ENCODE data around the gene SKA3. TPM values are rescaled to one million over a fixed set of nuclear protein-coding genes. Genes with fewer than 3 reads are reported as not detected.
"Not testable (repeated sequence)": the region's sequence is repeated elsewhere in the genome, so short reads cannot be mapped to it uniquely, and the experiment has no call there.

The SKA3 gene
- 29.4 and 29.6 TPM in 2 replicates for total RNA-seq

DNA sequence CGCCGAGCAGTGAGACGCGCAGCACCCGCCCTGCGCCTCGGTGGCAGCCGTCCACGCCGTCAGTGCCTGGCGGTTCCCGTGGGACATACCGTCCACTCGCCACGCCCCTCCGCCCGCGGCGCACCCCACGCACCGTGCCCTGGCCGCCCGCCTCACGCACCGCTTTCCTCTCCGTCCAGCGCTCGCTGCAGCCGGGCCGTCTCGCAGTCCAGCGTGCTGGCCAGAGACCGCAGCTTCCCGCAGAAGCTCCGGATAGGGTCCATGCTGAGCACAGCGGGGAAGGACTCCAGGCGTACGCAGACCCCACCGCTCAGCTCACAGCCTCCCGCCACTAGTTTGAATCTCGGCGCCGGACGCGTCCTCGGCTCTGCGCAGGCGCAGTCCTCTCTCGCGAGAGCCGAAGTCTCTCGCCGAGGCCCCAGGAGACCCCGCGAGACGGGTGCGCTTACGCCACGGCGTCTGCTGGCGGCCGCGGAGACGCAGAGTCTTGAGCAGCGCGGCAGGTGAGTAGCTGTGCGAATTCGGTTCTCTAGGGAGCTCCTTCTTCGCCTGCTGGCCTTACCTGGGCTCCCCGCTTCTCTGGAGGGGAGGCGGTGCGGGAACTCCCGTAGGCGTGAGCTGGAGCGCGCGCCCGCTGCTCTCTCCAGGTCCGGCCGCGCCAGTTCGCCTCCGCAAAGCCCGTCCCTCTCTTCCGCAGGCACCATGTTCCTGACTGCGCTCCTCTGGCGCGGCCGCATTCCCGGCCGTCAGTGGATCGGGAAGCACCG, at the start of gene SKA3, which contains the start of gene MRPL57:
TSS of gene SKA3 (minus strand) at position 338 of the 767 bp plus-strand sequence. CDS start at position 263, 75 bp downstream.
TSS of gene MRPL57 (plus strand) at position 444 of the 767 bp plus-strand sequence. CDS start at position 703, 259 bp downstream.
- Mint-ChIP-seq H3K4me1 (ENCODE audit: low read depth) (peaks cover 17% of the 10 kb centered on the region), H3K36me3 (ENCODE audit: low read depth) (peaks cover 28% of the 10 kb centered on the region), H3K4me3 (ENCODE audit: low read depth) (peak within 1 kb of the TSS; percentile 97), H3K27ac (peak within 1 kb of the TSS; percentile 95), H3K27me3 (ENCODE audit: low read depth) (no peaks in the 10 kb centered on the region), H3K9me3 (no peaks in the 10 kb centered on the region)
- DNase-seq (ENCODE audit: low spot score) = peak; percentile 94
- intact Hi-C loops (cut with micrococcal nuclease) = loop anchor here (1.0 to 10.0 kb wide), 4 partner anchors 116 to 428 kb away; partner anchors contain the start of genes LATS2, MICU2 and ZDHHC20

DNA sequence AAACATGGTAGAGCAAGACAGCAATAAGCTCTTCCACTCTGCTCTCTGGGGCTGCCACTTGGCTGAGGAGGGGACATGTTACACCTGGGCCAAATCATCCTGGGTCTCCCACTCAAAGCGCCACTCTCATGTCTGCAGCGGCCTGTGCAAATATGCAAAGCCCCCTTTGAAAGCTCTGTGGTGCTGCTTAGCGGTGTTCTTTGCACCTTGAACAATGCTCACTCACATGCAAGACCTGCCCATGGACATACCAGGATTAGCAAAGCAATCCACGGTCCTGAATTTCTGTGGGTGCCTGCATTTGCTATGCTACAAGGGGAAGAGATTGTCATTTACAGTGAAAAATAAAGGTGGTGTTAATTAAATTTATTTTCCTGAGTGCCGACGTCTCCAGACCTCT, 48.7 kb upstream of the SKA3 start:
- Mint-ChIP-seq H3K4me3 (ENCODE audit: low read depth) (no peak overlapping the region), H3K27me3 (ENCODE audit: low read depth) (peaks cover 31% of the 10 kb centered on the region), H3K9me3 (peaks cover 24% of the 10 kb centered on the region), H3K27ac (no peak overlapping the region), H3K4me1 (ENCODE audit: low read depth) (no peaks in the 10 kb centered on the region), H3K36me3 (ENCODE audit: low read depth) (peaks cover 11% of the 10 kb centered on the region)
- DNase-seq (ENCODE audit: low spot score) = no peak
- intact Hi-C loops (cut with micrococcal nuclease) = no loop called here

GRCh38 chr13:21221268-21221667, 44.9 kb upstream of the SKA3 start:
- H3K36me3 Mint-ChIP-seq (ENCODE audit: low read depth) = peaks cover 11% of the 10 kb centered on the region
- DNase-seq (ENCODE audit: low spot score) = no peak
- intact Hi-C loops (cut with micrococcal nuclease) = no loop called here
- peaks cover 26% of the 10 kb centered on the region for H3K27me3 Mint-ChIP-seq (ENCODE audit: low read depth)
- no peak overlapping the region for H3K27ac Mint-ChIP-seq
- peaks cover 18% of the 10 kb centered on the region for H3K4me1 Mint-ChIP-seq (ENCODE audit: low read depth)
- peaks cover 24% of the 10 kb centered on the region for H3K9me3 Mint-ChIP-seq
- H3K4me3 Mint-ChIP-seq (ENCODE audit: low read depth) = no peak overlapping the region

DNA sequence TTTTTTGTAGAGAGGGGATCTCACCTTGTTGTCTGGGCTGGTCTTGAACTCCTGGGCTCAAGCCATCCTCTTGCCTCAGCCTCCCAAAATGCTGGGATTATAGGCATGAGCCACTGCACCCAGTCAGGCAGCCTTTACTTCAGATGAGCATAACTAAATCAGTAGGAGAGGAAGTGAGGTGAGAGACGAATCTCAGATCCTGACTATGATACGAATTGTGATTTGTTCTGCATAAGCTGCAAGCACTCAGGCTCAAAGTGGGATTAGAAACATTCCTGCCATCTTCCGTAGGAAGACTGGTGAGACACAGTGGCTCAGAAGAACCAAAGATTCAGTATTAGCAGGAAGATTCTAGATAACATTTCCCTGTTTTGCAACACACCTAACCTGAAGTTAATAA, 43.4 kb upstream of the SKA3 start:
- DNase-seq (ENCODE audit: low spot score); H3K4me3 Mint-ChIP-seq (ENCODE audit: low read depth); H3K27ac Mint-ChIP-seq; intact Hi-C loops (cut with micrococcal nuclease): not testable (repeated sequence)
- Mint-ChIP-seq H3K36me3 (ENCODE audit: low read depth) (peaks cover 11% of the 10 kb centered on the region), H3K4me1 (ENCODE audit: low read depth) (peaks cover 18% of the 10 kb centered on the region), H3K27me3 (ENCODE audit: low read depth) (peaks cover 38% of the 10 kb centered on the region), H3K9me3 (peaks cover 24% of the 10 kb centered on the region)

DNA sequence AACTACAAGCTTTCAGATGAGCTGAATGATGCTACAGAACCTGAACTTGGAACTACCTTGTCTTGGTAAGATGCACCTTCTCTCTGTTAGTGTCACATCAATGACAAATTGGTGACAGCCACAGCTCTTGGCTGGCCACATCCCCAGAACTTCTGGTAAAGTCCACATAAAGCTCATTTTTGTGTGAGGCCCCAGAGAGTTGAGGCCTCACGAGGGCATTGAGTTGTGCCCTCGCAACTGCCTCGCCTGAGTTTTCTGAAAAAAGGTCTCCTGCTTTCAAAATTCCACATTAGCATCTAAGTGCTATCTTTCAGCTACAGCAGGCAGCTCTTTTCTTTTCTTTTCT, 42.7 kb upstream of the SKA3 start:
- H3K4me3 Mint-ChIP-seq (ENCODE audit: low read depth) = no peak overlapping the region
- peaks cover 24% of the 10 kb centered on the region for H3K9me3 Mint-ChIP-seq
- intact Hi-C loops (cut with micrococcal nuclease) = no loop called here

DNA sequence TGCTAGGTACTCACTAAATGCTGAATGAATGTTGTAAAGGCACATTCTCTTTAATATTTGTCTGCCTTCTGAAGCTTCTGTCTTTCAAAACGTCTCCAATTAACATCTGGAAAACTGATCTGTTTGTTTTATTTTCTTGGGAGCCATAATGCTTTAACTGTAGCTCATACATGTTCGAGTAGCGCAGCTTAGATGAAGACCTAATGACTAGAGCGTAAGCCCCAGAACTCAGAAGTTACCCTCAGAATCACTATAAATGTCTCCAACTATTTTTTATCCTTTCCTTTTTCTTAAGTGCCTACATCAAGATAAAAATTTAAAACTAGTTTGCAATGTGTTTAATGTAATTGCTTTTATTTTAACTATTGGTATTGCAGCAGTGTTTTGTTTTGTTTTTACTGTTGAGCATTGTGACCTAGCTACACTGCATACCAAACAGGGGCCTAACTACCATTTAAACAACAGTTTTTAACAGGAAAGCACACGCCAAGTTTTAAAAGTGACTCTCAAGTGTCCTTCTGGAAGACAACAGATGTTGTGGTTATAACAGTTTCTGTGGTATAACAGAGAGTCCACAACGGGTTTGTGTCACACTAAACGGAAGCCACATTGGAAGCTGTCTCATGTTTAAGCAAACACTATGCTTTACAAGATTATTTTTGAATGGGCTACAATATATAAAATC, 42.1 kb upstream of the SKA3 start:
- Mint-ChIP-seq H3K27me3 (ENCODE audit: low read depth) (peaks cover 40% of the 10 kb centered on the region), H3K4me3 (ENCODE audit: low read depth) (no peak overlapping the region), H3K4me1 (ENCODE audit: low read depth) (peaks cover 18% of the 10 kb centered on the region), H3K27ac (no peak overlapping the region), H3K9me3 (peaks cover 24% of the 10 kb centered on the region), H3K36me3 (ENCODE audit: low read depth) (peaks cover 11% of the 10 kb centered on the region)
- DNase-seq (ENCODE audit: low spot score) = peak; percentile 33
- intact Hi-C loops (cut with micrococcal nuclease) = no loop called here

More for the DNA sequence above, 42.7 kb upstream of the SKA3 start:
- H3K27me3 Mint-ChIP-seq (ENCODE audit: low read depth) = peaks cover 37% of the 10 kb centered on the region
- H3K27ac Mint-ChIP-seq = no peak overlapping the region
- DNase-seq (ENCODE audit: low spot score) = no peak
- peaks cover 11% of the 10 kb centered on the region for H3K36me3 Mint-ChIP-seq (ENCODE audit: low read depth)
- peaks cover 18% of the 10 kb centered on the region for H3K4me1 Mint-ChIP-seq (ENCODE audit: low read depth)

DNA sequence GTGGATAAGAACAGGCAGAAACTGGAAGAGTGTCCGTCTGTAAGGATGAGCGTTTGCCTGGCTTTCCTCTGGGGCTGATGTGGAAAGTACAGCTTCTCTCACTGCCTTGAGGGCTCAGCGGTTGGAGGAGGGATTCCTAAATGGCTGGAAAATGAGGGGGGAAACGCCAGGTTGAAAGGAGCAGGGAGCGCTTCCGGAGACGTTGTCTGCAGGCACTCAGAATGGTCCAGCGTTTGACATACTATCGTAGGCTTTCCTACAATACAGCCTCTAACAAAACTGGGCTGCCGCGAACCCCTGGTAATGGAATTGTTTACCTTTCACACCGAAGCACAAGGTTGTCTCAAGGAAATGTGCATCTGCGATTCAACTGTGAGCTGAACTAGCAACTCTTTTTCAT, 40.0 kb upstream of the SKA3 start:
- peaks cover 44% of the 10 kb centered on the region for H3K27me3 Mint-ChIP-seq (ENCODE audit: low read depth)
- intact Hi-C loops (cut with micrococcal nuclease) = no loop called here
- H3K9me3 Mint-ChIP-seq = peaks cover 21% of the 10 kb centered on the region
- no peak overlapping the region for H3K27ac Mint-ChIP-seq
- H3K4me3 Mint-ChIP-seq (ENCODE audit: low read depth) = no peak overlapping the region
- H3K4me1 Mint-ChIP-seq (ENCODE audit: low read depth) = peaks cover 18% of the 10 kb centered on the region
- peaks cover 4% of the 10 kb centered on the region for H3K36me3 Mint-ChIP-seq (ENCODE audit: low read depth)
- no peak for DNase-seq (ENCODE audit: low spot score)

GRCh38 chr13:21215419-21215818, 39.1 kb upstream of the SKA3 start:
- not testable (repeated sequence) for DNase-seq (ENCODE audit: low spot score)

GRCh38 chr13:21212138-21212775, 35.9 kb upstream of the SKA3 start:
- Mint-ChIP-seq H3K4me1 (ENCODE audit: low read depth) (no peaks in the 10 kb centered on the region), H3K27me3 (ENCODE audit: low read depth) (peaks cover 51% of the 10 kb centered on the region), H3K9me3 (peaks cover 15% of the 10 kb centered on the region), H3K36me3 (ENCODE audit: low read depth) (no peaks in the 10 kb centered on the region), H3K4me3 (ENCODE audit: low read depth) (no peak overlapping the region), H3K27ac (no peak overlapping the region)
- intact Hi-C loops (cut with micrococcal nuclease) = no loop called here
- no peak for DNase-seq (ENCODE audit: low spot score)

More at GRCh38 chr13:21215419-21215818, 39.1 kb upstream of the SKA3 start:
- H3K27ac Mint-ChIP-seq; H3K4me3 Mint-ChIP-seq (ENCODE audit: low read depth); H3K36me3 Mint-ChIP-seq (ENCODE audit: low read depth); intact Hi-C loops (cut with micrococcal nuclease): not testable (repeated sequence)
- H3K27me3 Mint-ChIP-seq (ENCODE audit: low read depth) = peaks cover 46% of the 10 kb centered on the region
- peaks cover 15% of the 10 kb centered on the region for H3K9me3 Mint-ChIP-seq
- H3K4me1 Mint-ChIP-seq (ENCODE audit: low read depth) = peaks cover 18% of the 10 kb centered on the region

GRCh38 chr13:21208652-21209154, 32.4 kb upstream of the SKA3 start:
- H3K27ac Mint-ChIP-seq = no peak overlapping the region
- H3K4me3 Mint-ChIP-seq (ENCODE audit: low read depth) = no peak overlapping the region
- no peak for DNase-seq (ENCODE audit: low spot score)
- H3K4me1 Mint-ChIP-seq (ENCODE audit: low read depth) = no peaks in the 10 kb centered on the region
- peaks cover 27% of the 10 kb centered on the region for H3K27me3 Mint-ChIP-seq (ENCODE audit: low read depth)
- peaks cover 15% of the 10 kb centered on the region for H3K9me3 Mint-ChIP-seq
- H3K36me3 Mint-ChIP-seq (ENCODE audit: low read depth) = no peaks in the 10 kb centered on the region
- intact Hi-C loops (cut with micrococcal nuclease) = no loop called here

- peaks cover 18% of the 10 kb centered on the region for H3K9me3 Mint-ChIP-seq
- H3K27ac Mint-ChIP-seq = no peak overlapping the region
- DNase-seq (ENCODE audit: low spot score) = no peak
- intact Hi-C loops (cut with micrococcal nuclease) = no loop called here
- no peak overlapping the region for H3K4me3 Mint-ChIP-seq (ENCODE audit: low read depth)
- no peaks in the 10 kb centered on the region for H3K36me3 Mint-ChIP-seq (ENCODE audit: low read depth)
- no peaks in the 10 kb centered on the region for H3K4me1 Mint-ChIP-seq (ENCODE audit: low read depth)
- peaks cover 6% of the 10 kb centered on the region for H3K27me3 Mint-ChIP-seq (ENCODE audit: low read depth)
These were observed 26.6 kb upstream of the SKA3 start for GRCh38 chr13:21202767-21203531.
